ENCODE measurements around the gene BTN2A1.
A peak's percentile ranks its signal among the peaks of the same experiment; 100 is the strongest.
"Not testable (repeated sequence)": the region's sequence is repeated elsewhere in the genome, so short reads cannot be mapped to it uniquely, and the experiment has no call there.

Gene BTN2A1

GRCh38 chr6:26457806-26458688, at the start of gene BTN2A1:
BTN2A1 (plus strand) TSS chr6:26457955; CDS start chr6:26458637, 682 bp downstream.
- DNase-seq, result peak; percentile 45 to 85

DNA sequence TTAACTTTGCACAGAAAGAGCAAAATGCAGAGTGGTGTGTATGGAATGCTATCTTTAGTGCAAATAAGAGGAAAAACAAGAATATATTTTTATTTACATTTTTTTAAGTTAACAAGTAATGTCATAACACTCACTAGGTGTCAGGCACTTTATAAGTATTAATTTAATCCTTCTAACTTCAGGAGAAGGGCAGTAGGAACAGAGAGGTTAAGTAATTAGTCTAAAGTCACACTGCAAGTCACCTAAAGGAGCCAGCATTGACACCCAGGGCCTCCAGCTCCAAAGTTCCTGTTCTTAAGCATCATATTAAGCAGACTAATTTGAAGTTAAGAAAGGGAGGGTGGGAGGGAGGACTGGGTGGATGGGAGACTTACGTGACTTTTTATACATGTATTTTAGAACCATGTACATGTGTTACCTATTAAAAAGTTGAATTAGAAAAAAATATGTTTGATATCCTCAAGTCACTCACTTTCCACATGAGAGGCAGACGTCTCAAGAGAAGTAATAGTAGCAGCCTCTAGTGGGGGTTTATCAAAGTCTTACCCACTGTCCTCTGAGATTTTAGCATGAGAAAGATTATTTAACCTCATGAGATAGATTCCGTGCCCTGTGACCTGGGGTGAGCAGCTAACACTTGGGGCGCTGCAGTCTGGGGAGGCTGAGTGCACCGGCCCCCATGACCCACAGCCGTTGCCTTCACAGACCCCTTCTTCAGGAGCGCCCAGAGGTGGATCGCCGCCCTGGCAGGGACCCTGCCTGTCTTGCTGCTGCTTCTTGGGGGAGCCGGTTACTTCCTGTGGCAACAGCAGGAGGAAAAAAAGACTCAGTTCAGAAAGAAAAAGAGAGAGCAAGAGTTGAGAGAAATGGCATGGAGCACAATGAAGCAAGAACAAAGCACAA, 48.7 kb upstream of the BTN2A1 start:
- no peak for DNase-seq

- DNase-seq, result no peak
Measured at GRCh38 chr6:26411751-26412150, 46.0 kb upstream of the BTN2A1 start.

- DNase-seq, result no peak
Measured at GRCh38 chr6:26412228-26412627, 45.5 kb upstream of the BTN2A1 start.

GRCh38 chr6:26412954-26413353, 44.8 kb upstream of the BTN2A1 start:
- no peak for DNase-seq

- no peak for DNase-seq
Measured at GRCh38 chr6:26414281-26414680, 43.5 kb upstream of the BTN2A1 start.

DNA sequence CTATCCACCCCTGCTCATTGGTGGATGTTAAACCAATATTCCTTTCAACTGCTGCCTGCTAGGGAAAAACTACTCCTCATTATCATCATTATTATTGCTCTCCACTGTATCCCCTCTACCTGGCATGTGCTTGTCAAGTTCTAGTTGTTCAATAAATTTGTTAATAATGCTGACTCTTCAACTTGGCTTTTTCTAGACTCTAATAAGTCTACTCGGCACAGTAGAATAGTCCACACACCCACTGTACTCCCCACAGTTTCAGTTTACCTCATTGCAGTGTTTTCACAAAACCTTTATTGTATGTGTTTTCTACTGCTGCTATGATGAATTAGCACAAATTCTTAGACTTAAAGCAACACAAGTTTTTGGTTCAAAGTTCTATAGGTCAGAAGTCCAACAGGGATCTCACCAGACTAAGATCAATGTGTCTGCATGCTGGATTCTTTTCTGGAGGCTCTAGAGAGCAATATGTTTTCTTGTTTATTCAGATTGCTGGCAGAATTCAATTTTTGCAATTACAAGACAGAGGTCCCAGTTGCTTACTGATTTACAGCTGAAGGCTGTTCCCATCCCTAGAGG, 42.6 kb upstream of the BTN2A1 start:
- DNase-seq, result no peak

DNA sequence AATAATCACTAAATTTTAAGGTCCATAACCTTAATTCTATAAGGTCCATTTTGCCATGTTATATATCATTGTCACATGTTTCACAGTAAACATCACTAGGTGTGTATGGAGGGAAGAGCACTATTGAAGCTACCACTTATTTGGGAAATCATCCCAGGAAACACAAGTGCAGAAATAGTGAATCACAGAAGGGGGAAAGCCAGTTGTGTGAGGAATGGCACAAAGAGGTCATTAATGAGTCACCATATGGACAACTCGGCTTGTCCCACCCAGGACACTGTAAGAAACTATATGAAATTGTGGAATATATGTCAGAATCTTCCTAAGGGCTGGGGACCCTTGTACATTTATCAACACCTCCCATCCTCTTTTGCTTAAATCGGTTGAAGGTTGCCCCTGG, 42.0 kb upstream of the BTN2A1 start:
- no peak for DNase-seq

DNA sequence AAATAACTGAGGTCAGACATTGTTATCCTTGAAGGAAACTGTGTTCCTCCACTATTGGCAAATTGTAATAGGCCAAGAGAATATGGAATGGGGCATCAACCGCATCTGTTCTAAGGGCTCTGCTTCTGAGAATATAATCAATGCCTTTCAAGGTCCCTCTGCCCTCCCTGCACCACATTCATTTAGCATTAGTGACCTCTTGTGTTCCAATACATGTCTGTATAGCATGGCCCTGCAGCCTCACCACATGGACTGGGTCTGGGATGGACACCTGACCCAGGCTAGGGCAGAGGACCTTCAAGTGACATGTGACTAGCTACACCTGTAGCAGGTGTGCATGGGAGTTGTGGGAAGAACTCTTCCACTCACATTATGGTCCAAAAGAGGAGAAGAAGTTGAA, 41.5 kb upstream of the BTN2A1 start:
- no peak for DNase-seq

- DNase-seq, result not testable (repeated sequence)
Measured at GRCh38 chr6:26418077-26418476, 39.7 kb upstream of the BTN2A1 start.

DNA sequence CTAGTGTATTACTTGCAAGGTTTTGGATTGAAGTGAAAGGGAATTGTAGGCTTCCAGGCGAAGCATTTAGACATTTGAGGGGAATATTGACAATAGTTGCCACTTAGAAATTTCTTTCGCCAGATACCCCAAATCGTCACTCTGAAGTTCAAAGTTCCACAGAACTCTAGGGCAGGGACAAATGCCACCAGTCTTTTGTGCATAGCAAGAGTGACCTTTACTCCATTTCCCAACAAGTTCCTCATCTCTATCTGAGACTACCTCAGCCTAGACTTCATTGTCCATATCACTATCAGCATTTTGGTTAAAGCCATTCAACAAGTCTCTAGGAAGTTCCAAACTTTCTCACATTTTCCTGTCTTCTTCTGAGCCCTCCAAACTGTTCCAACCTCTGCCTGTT, 39.0 kb upstream of the BTN2A1 start:
- not testable (repeated sequence) for DNase-seq

- peak in 1 of 2 donors; percentile 57 for DNase-seq
Measured at GRCh38 chr6:26420688-26421171, 37.0 kb upstream of the BTN2A1 start.

DNA sequence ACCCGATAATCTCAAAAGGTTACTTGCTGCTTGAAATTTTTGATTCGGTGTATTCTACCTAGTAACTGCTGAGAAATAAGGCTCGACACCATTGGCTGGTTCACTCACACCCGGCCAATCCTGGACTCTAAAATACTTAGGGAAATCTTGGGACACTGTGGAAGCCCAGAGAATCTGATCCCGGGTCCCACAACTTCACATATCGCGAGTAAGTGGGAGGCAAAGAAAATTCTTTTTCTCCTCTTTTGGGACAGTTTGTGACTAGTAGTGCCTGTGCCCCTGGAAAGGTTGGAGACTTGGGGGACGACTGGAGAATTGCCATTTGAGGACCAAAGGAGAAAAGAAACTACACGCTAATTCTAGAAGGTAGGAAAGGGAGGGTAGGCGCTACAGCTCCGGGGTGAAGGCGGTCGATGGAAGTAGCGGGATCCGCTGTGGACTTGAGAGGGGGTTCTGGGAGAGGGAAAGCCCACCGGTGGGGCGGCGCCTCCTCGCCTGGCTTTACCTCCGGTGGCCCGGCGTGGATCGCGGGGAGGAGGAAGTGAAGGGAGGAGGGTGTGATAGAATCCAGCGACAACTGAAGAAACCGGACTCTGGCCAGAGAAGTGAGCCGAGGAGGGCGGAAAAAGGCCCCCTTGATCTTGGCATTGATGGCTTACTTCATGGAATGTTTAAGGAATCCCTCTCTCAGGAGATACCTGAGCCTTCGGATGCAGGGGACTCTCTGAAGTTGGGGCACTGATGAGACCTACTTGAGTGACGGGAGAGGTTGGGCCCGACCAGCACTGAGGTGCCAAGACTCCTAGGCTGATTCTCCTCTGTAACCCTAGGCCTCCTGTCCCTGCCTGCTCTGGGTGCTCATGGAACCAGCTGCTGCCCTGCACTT, 36.3 kb upstream of the BTN2A1 start:
- peak; percentile 28 to 79 for DNase-seq

DNA sequence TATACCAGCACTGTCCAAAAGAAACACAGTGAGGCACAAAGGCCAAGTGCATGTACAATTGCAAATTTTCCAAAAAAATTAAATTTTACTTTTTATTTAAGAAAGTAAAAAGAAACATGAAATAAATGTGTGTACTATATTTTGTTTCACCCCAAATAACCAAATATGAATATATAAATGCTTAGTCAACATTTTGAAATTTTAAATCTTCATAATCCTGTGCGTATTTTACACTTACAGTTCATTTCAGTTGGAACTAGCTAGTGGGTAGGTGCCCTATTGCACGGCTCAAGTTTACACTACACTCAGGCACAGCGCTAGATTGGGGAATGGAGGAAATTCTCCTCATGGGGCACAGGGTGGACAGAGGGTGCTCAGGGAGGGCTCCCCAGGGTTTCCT, 35.4 kb upstream of the BTN2A1 start:
- no peak for DNase-seq

DNA sequence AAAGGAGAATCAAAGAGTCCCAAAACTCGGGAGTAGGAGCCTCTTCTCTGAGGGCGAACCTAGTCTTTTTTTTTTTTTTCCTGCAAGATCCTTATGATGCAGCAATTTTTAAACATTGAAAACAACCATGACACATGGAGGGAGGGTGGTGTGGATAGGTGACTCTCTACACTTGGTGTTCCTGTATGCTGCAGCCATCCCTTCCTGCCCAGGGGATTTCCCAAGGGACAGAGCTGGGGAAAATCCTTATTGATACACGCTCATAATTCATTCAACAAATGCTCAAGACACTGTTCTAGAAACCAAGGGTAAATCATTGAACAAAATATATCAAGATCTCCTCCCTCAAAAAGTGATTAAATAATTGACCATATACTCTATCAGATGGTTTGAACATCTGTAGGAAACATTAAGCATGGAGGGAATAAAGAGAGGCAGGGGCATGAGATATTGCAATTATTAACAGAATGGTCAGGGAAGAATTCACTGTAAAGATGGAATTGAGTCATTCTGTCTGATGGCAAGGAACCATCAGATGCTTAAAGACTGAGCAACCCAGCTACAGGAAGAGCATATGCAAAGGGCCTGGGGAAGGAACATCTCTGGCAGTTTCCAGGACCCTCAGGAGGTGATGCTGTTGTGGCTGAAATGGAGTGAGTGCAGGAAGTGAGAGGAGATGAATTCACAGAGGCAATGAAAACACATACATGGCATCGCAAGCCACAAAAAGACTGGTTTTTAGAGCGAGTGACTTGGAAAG, 30.9 kb upstream of the BTN2A1 start:
- DNase-seq, result no peak

DNA sequence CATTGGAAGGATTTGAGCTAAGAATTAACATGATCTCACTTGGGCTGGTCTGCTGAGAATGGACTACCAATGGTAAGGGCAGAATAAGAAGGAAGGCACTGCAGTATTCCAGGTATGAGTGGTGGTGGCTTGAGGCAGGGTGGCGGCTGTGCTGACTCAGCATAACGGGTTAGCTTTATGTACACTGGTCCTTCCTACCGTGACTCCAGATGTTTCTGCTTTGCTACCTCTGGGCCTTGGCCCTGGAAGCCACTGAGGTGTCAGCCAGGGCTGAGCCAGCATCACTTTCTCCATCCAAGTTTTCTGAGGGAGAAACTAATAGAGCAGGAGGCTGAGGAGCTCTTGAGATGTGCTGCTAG, 30.3 kb upstream of the BTN2A1 start:
- no peak for DNase-seq

GRCh38 chr6:26428206-26428605, 29.5 kb upstream of the BTN2A1 start:
- no peak for DNase-seq

DNA sequence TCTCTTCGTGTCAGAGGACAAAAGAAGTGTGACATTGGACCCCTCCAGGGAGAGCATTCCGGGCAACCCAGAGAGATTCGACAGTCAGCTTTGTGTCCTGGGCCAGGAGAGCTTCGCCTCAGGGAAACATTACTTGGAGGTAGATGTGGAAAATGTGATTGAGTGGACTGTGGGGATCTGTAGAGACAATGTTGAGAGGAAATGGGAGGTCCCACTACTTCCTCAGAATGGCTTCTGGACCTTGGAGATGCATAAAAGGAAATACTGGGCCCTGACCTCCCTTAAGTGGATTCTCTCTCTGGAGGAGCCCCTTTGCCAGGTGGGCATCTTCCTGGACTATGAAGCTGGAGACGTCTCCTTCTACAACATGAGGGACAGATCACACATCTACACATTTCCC, 27.0 kb upstream of the BTN2A1 start:
- no peak for DNase-seq

GRCh38 chr6:26431258-26432172, 26.2 kb upstream of the BTN2A1 start:
- DNase-seq, result no peak

GRCh38 chr6:26432627-26433201, 25.0 kb upstream of the BTN2A1 start:
- DNase-seq, result no peak

All from bone marrow (tissue), 2 donors.